Sigmoid colon (tissue), 7 donors: Measurements from ENCODE around the gene ZNF674. TPM values are rescaled to one million over a fixed set of nuclear protein-coding genes. Genes with fewer than 3 reads are reported as not detected.
"Not testable (repeated sequence)": the region's sequence is repeated elsewhere in the genome, so short reads cannot be mapped to it uniquely, and the experiment has no call there.

ENCODE experiments used
- DNase-seq: peaks from one replicate; pipeline ENCODE4 v3.0.0-alpha.2; 2019
- H3K27ac ChIP-seq, 4 donors: fragments of 200-600 bp; sonication (generic); one replicate each; pipeline ENCODE4 v1.5.1; 2016 to 2019; ENCODE audit warnings: mild to moderate bottlenecking in 1 of 4
- H3K27me3 ChIP-seq, 3 donors: fragments of 200-600 bp; sonication (generic); one replicate each; pipeline ENCODE4 v1.5.1; 2019; ENCODE audit warnings: mild to moderate bottlenecking in 1 of 3
- H3K36me3 ChIP-seq, 4 donors: fragments of 200-600 bp; sonication (generic); one replicate each; pipeline ENCODE4 v1.5.1; 2016 to 2019
- H3K4me1 ChIP-seq, 4 donors: fragments of 200-600 bp; sonication (generic); one replicate each; pipeline ENCODE4 v1.5.1; 2017 to 2019
- H3K4me3 ChIP-seq, 4 donors: fragments of 200-600 bp; sonication (generic); one replicate each; pipeline ENCODE4 v1.5.1; 2017 to 2019; ENCODE audit warnings: mild to moderate bottlenecking in 2 of 4, moderate library complexity in 1 of 4
- H3K9me3 ChIP-seq, 4 donors: fragments of 200-600 bp in 3 of 4; sonication (generic) in 3 of 4; one replicate each; pipeline versions ENCODE4 v1.5.1 to v1.6.1; 2013 to 2019
- EP300 ChIP-seq, 4 donors: sonication (generic); formaldehyde crosslinking; IDR thresholded peaks; one replicate each; pipeline ENCODE4 v1.6.1; 2017; ENCODE audit warnings: antibody characterized with exemption in 4 of 4
- POLR2A ChIP-seq, 2 donors: fragments of 450-650 bp; IDR thresholded peaks; one replicate each; pipeline ENCODE4 v1.6.1; 2016; ENCODE audit warnings: antibody characterized with exemption in 2 of 2, mild to moderate bottlenecking in 2 of 2, moderate library complexity in 2 of 2
- POLR2AphosphoS5 ChIP-seq, 4 donors: sonication (generic); formaldehyde crosslinking; IDR thresholded peaks; one replicate each; pipeline ENCODE4 v1.6.1; 2017; ENCODE audit warnings: antibody characterized with exemption in 4 of 4
- WGBS, 2 donors: extraction: QIAGEN DNeasy Blood & Tissue Kit; methylation state at CpG; one replicate each; pipeline ENCODE4 v1.1.7; 2013; 5-methylcytosine and 5-hydroxymethylcytosine counted together
- intact Hi-C: fragments of 100-400 bp; cut with DNase I; formaldehyde crosslinking; loops from one replicate; pipeline ENCODE4 v1.15.1; 2023
- polyA plus RNA-seq, 3 donors: library from polyadenylated mRNA; stranded (reverse); fragments of 200-250 nt; gene quantifications; one replicate each; pipeline ENCODE4 v1.2.3, GENCODE V29; 2013
- total RNA-seq, 4 donors: library from RNA; depleted of rRNA; stranded (reverse); fragments of >200 nt; gene quantifications; one replicate each; pipeline ENCODE4 v1.1.0, GENCODE V29; 2016
- TF ChIP-seq, protein P1 (sequence below), 4 experiments: fragments of 450-650 bp in 3 of 4; fragments of 200-600 bp in 1 of 4; IDR thresholded peaks; one replicate each; pipeline ENCODE4 v1.5.1; 2016 to 2019; ENCODE audit warnings: antibody characterized with exemption in 4 of 4, mild to moderate bottlenecking in 3 of 4, moderate library complexity in 2 of 4
- donor health status: healthy with polysubstance abuse.
- donor health status: Bipolar disorder and iron deficiency.
- donor health status: healthy.

Gene ZNF674
- total and polyA plus RNA-seq, 7 donors, result 1.2 to 9.1 (median 3.0) TPM

- 94 to 98% methylated on average over 1 of the region's 1 CpG for WGBS, 2 donors
- Histone ChIP-seq H3K9me3 (peaks cover 0 to 2% (median 0%) of the 10 kb centered on the region in 4 donors), H3K4me3 (no peak overlapping the region), H3K4me1 (no peaks in the 10 kb centered on the region), H3K27ac (no peak overlapping the region), H3K27me3 (no peaks in the 10 kb centered on the region), H3K36me3 (peaks cover 0 to 17% (median 2%) of the 10 kb centered on the region in 4 donors)
- TF ChIP-seq, protein P1, sequence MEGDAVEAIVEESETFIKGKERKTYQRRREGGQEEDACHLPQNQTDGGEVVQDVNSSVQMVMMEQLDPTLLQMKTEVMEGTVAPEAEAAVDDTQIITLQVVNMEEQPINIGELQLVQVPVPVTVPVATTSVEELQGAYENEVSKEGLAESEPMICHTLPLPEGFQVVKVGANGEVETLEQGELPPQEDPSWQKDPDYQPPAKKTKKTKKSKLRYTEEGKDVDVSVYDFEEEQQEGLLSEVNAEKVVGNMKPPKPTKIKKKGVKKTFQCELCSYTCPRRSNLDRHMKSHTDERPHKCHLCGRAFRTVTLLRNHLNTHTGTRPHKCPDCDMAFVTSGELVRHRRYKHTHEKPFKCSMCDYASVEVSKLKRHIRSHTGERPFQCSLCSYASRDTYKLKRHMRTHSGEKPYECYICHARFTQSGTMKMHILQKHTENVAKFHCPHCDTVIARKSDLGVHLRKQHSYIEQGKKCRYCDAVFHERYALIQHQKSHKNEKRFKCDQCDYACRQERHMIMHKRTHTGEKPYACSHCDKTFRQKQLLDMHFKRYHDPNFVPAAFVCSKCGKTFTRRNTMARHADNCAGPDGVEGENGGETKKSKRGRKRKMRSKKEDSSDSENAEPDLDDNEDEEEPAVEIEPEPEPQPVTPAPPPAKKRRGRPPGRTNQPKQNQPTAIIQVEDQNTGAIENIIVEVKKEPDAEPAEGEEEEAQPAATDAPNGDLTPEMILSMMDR (IDR thresholded peaks at IDR 0.05), result no peak
- TF ChIP-seq POLR2AphosphoS5 (IDR thresholded peaks at IDR 0.05) (no peak), POLR2A (IDR thresholded peaks at IDR 0.05) (no peak), EP300 (IDR thresholded peaks at IDR 0.05) (no peak)
- intact Hi-C loops, result no loop called here
- no peak for DNase-seq
These were observed 39.1 kb downstream of the ZNF674 start for GRCh38 chrX:46506076-46506475.

DNA sequence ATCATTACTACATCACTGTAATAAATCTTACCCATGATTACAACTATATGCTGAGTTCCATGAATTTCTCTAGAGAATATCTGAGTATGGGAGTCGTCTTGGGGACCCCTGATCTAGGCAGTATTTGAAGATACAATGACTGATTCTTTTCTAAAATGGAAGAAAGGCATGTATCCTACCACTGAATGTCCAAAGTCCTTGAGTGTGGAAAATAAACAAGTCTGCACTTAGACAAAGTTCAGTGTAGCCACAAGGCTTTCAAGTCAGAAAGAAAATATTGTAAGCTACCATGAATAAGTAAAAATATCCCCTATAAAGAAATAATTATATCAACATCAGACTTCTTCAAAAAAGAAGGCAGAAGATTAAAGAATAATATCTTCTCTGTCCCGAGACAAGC lies 42.4 kb downstream of the ZNF674 start:
- Histone ChIP-seq H3K4me3 (no peak overlapping the region), H3K9me3 (peaks cover 0 to 14% (median 10%) of the 10 kb centered on the region in 4 donors), H3K4me1 (no peaks in the 10 kb centered on the region), H3K36me3 (peaks cover 0 to 31% (median 4%) of the 10 kb centered on the region in 4 donors), H3K27ac (no peak overlapping the region), H3K27me3 (no peaks in the 10 kb centered on the region)
- 87 to 94% methylated on average over 2 of the region's 2 CpGs for WGBS, 2 donors
- intact Hi-C loops, result no loop called here
- no peak for DNase-seq
- TF ChIP-seq EP300 (IDR thresholded peaks at IDR 0.05) (no peak), POLR2A (IDR thresholded peaks at IDR 0.05) (no peak), POLR2AphosphoS5 (IDR thresholded peaks at IDR 0.05) (no peak)
- TF ChIP-seq, protein P1 (IDR thresholded peaks at IDR 0.05), result no peak

DNA sequence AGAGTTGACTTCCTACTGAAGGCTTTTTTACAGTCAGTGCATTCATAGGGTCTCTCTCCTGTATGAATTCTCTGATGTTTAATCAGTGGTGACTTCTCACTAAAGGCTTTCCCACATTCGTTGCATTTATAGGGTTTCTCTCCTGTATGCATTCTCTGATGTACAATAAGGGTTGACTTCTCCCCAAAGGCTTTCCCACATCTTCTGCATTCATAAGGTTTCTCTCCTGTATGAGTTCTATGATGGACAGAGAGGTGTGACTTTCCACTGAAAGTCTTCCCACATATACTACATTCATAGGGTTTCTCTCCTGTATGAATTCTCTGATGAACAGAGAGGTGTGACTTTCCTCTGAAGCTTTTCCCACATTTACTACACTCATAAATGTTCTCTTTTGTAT lies 45.2 kb downstream of the ZNF674 start:
- intact Hi-C loops, result no loop called here
- no peaks in the 10 kb centered on the region for H3K27me3 ChIP-seq
- H3K36me3 ChIP-seq, result peaks cover 0 to 31% (median 4%) of the 10 kb centered on the region in 4 donors
- H3K27ac ChIP-seq, result no peak overlapping the region
- peaks cover 0 to 14% (median 10%) of the 10 kb centered on the region in 4 donors for H3K9me3 ChIP-seq
- no peaks in the 10 kb centered on the region for H3K4me1 ChIP-seq
- 94 to 100% methylated on average over 1 of the region's 1 CpG for WGBS, 2 donors
- no peak for DNase-seq
- H3K4me3 ChIP-seq, result no peak overlapping the region
- TF ChIP-seq POLR2AphosphoS5 (IDR thresholded peaks at IDR 0.05) (no peak), POLR2A (IDR thresholded peaks at IDR 0.05) (no peak), EP300 (IDR thresholded peaks at IDR 0.05) (no peak)
- TF ChIP-seq, protein P1 (IDR thresholded peaks at IDR 0.05), result no peak

- Histone ChIP-seq H3K9me3 (no peaks in the 10 kb centered on the region), H3K36me3 (no peaks in the 10 kb centered on the region), H3K4me1 (no peaks in the 10 kb centered on the region), H3K4me3 (no peak overlapping the region), H3K27me3 (no peaks in the 10 kb centered on the region), H3K27ac (no peak overlapping the region)
- intact Hi-C loops, result no loop called here
- TF ChIP-seq, protein P1 (IDR thresholded peaks at IDR 0.05), result no peak
- TF ChIP-seq EP300 (IDR thresholded peaks at IDR 0.05) (no peak), POLR2A (IDR thresholded peaks at IDR 0.05) (no peak), POLR2AphosphoS5 (IDR thresholded peaks at IDR 0.05) (no peak)
- 85 to 96% methylated on average over 10 of the region's 10 CpGs for whole genome bisulfite sequencing, 2 donors
- DNase-seq, result no peak
These were observed 56.5 kb downstream of the ZNF674 start for GRCh38 chrX:46488712-46489111.

DNA sequence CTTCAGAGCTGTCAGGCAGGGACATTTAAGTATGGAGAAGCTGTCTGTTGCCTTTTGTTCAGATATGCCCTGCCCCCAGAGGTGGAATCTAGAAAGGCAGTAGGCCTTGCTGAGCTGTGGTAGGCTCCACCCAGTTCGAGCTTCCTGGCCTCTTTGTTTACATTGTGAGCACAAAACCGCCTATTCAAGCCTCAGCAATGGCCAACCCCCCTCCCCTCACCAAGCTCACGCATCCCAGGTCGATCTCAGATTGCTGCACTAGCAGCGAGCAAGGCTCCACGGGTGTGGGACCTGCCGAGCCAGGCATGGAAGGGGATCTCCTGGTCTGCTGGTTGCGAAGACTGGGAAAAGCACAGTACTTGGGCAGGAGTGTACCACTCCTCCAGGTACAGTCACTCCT lies 59.3 kb downstream of the ZNF674 start:
- WGBS, 2 donors, result 86 to 93% methylated on average over 8 of the region's 8 CpGs
- H3K27ac ChIP-seq, result no peak overlapping the region
- TF ChIP-seq, protein P1 (IDR thresholded peaks at IDR 0.05), result no peak
- no peak for TF ChIP-seq POLR2A (IDR thresholded peaks at IDR 0.05)
- TF ChIP-seq POLR2AphosphoS5 (IDR thresholded peaks at IDR 0.05), result no peak
- TF ChIP-seq EP300 (IDR thresholded peaks at IDR 0.05), result no peak
- H3K36me3 ChIP-seq, result no peaks in the 10 kb centered on the region
- DNase-seq, result no peak
- H3K27me3 ChIP-seq, result no peaks in the 10 kb centered on the region
- no peak overlapping the region for H3K4me3 ChIP-seq
- no peaks in the 10 kb centered on the region for H3K4me1 ChIP-seq
- H3K9me3 ChIP-seq, result no peaks in the 10 kb centered on the region
- intact Hi-C loops, result no loop called here

GRCh38 chrX:46478634-46479033 lies 66.6 kb downstream of the ZNF674 start:
- H3K9me3 ChIP-seq, intact Hi-C loops, H3K4me3 ChIP-seq, H3K27ac ChIP-seq, H3K36me3 ChIP-seq, H3K27me3 ChIP-seq, DNase-seq, H3K4me1 ChIP-seq: not testable (repeated sequence)
- WGBS, 2 donors, result 96% methylated on average over 2 of the region's 2 CpGs
